ENCODE measurements around the gene LCMT1. TPM values are rescaled to one million over a fixed set of nuclear protein-coding genes. Genes with fewer than 3 reads are reported as not detected.

Gene LCMT1
- polyA plus RNA-seq, 3 donors = 27.2 to 34.2 (median 33.1) TPM

DNA sequence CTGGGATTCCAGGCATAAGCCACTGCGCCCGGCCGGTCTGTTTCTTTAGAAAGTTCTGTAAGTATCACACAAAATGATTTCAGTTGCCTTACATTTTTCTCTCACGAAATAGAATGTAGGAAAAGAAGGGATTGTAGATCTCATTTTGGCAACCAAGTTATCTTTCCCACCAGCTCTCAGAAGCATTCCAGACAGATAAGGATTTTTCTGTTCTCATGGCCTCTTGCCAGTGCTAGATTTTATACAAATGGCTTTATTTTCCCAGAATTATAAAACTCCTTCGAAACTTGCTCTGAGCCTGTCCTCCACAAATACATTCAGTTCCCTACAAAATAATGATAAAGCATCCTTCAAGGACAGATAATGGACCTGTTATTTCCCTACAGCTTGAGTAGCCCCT, 46.9 kb downstream of the LCMT1 start:
- no CpG with 5 or more reads among the region's 5 CpGs for WGBS (ENCODE audit: insufficient coverage)
- Histone ChIP-seq H3K4me2 (replicated peaks; ENCODE audit: extremely low read depth, low read length, poor library complexity, severe bottlenecking) (no peak overlapping the region), H3K4me3 (replicated peaks in 1 of 3; ENCODE audit: low read depth in 2 of 3, low read length in 3 of 3) (no peak overlapping the region), H4K20me1 (ENCODE audit: insufficient read depth, low read length) (no peaks in the 10 kb centered on the region), H3K27me3 (ENCODE audit: control insufficient read depth in 2 of 2, insufficient read depth in 2 of 2, low read length in 2 of 2) (no peaks in the 10 kb centered on the region), H3K4me1 (ENCODE audit: control insufficient read depth in 1 of 2, insufficient read depth in 2 of 2, low read length in 2 of 2) (no peaks in the 10 kb centered on the region), H3K79me2 (ENCODE audit: insufficient read depth, low read length) (no peaks in the 10 kb centered on the region), H3K9me3 (replicated peaks in 1 of 2; ENCODE audit: control insufficient read depth in 1 of 2, insufficient read depth in 1 of 2, low read length in 2 of 2) (no peaks in the 10 kb centered on the region), H3K36me3 (replicated peaks in 1 of 2; ENCODE audit: control insufficient read depth in 1 of 2, insufficient read depth in 2 of 2, low read length in 2 of 2) (peaks cover 26 to 87% of the 10 kb centered on the region in 2 donors), H3K27ac (ENCODE audit: low read depth in 1 of 2, low read length in 2 of 2) (no peak overlapping the region), H2AFZ (ENCODE audit: insufficient read depth, low read depth, low read length, poor library complexity, severe bottlenecking) (no peak overlapping the region), H3K9ac (ENCODE audit: insufficient read depth, low read length, poor library complexity, severe bottlenecking) (no peak overlapping the region)
- H3K27me3 Mint-ChIP-seq (ENCODE audit: low read depth in 3 of 3) = no peaks in the 10 kb centered on the region
- H3K9me3 Mint-ChIP-seq = no peaks in the 10 kb centered on the region
- no peak overlapping the region for H3K4me3 Mint-ChIP-seq
- H3K36me3 Mint-ChIP-seq = peaks cover 54 to 86% of the 10 kb centered on the region in 2 donors
- no peaks in the 10 kb centered on the region for H3K4me1 Mint-ChIP-seq
- intact Hi-C loops (cut with micrococcal nuclease) = no loop called here
- H3K27ac Mint-ChIP-seq = peak overlapping the region in 1 of 7 donors; percentile 50
- TF ChIP-seq CTCF (IDR thresholded peaks at IDR 0.05) = no peak
- no peak for DNase-seq

DNA sequence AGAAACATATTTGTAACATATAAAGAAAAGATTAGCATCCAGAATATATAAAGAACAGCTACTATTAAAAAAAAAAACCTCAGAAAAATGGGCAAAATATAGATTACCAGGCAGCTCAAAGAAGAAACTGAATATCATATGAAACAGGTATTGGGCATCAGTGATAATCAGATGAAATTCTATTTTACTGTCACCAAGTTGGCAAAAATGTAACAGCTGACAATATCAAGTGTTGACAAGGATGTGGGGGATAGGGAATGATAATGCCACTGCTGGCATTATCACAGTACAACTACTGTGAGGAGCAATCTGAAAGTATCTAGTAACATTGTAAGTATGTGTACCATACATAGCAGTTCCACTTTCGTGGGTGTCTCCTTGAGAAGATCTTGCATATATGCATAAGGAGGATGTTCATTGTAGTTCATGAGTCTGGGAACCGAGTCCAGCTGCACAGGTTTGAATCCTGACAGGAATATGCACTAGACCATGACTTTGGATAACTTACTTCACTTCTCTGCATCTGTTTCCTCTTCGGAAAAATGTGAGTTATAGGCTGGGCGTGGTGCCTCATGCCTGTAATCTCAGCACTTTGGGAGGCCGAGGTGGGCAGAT, 50.3 kb downstream of the LCMT1 start:
- H3K9me3 Mint-ChIP-seq = no peaks in the 10 kb centered on the region
- no peak overlapping the region for H3K27ac Mint-ChIP-seq
- H4K20me1 ChIP-seq (ENCODE audit: insufficient read depth, low read length) = no peaks in the 10 kb centered on the region
- no peaks in the 10 kb centered on the region for H3K79me2 ChIP-seq (ENCODE audit: insufficient read depth, low read length)
- H3K9ac ChIP-seq (ENCODE audit: insufficient read depth, low read length, poor library complexity, severe bottlenecking) = no peak overlapping the region
- no peak for DNase-seq
- no peak overlapping the region for H2AFZ ChIP-seq (ENCODE audit: insufficient read depth, low read depth, low read length, poor library complexity, severe bottlenecking)
- H3K36me3 Mint-ChIP-seq = peaks cover 62 to 83% of the 10 kb centered on the region in 2 donors
- no peaks in the 10 kb centered on the region for H3K4me1 ChIP-seq (ENCODE audit: control insufficient read depth in 1 of 2, insufficient read depth in 2 of 2, low read length in 2 of 2)
- no peak overlapping the region for H3K4me3 ChIP-seq (replicated peaks in 1 of 3; ENCODE audit: low read depth in 2 of 3, low read length in 3 of 3)
- no peak overlapping the region for H3K4me2 ChIP-seq (replicated peaks; ENCODE audit: extremely low read depth, low read length, poor library complexity, severe bottlenecking)
- peaks cover 0 to 3% (median 2%) of the 10 kb centered on the region in 3 donors for H3K27me3 Mint-ChIP-seq (ENCODE audit: low read depth in 3 of 3)
- no peak for TF ChIP-seq CTCF (IDR thresholded peaks at IDR 0.05)
- no peaks in the 10 kb centered on the region for H3K27me3 ChIP-seq (ENCODE audit: control insufficient read depth in 2 of 2, insufficient read depth in 2 of 2, low read length in 2 of 2)
- no peaks in the 10 kb centered on the region for H3K4me1 Mint-ChIP-seq
- H3K4me3 Mint-ChIP-seq = no peak overlapping the region
- 100% methylated on average over 3 of the region's 5 CpGs for WGBS (ENCODE audit: insufficient coverage)
- peaks cover 55 to 96% of the 10 kb centered on the region in 2 donors for H3K36me3 ChIP-seq (replicated peaks in 1 of 2; ENCODE audit: control insufficient read depth in 1 of 2, insufficient read depth in 2 of 2, low read length in 2 of 2)
- no peak overlapping the region for H3K27ac ChIP-seq (ENCODE audit: low read depth in 1 of 2, low read length in 2 of 2)
- no peaks in the 10 kb centered on the region for H3K9me3 ChIP-seq (replicated peaks in 1 of 2; ENCODE audit: control insufficient read depth in 1 of 2, insufficient read depth in 1 of 2, low read length in 2 of 2)
- intact Hi-C loops (cut with micrococcal nuclease) = no loop called here

Data from CD14-positive monocyte (primary cell).